Naive thymus-derived CD4-positive, alpha-beta T cell (primary cell): ENCODE results near the gene JPH3. TPM values are rescaled to one million over a fixed set of nuclear protein-coding genes. Genes with fewer than 3 reads are reported as not detected.
A peak's percentile ranks its signal among the peaks of the same experiment; 100 is the strongest.

Source experiments
- ATAC-seq: fragments of 150-1000 bp; cut with Tn5 transposase; 2 replicates; pipeline ENCODE4 v1.10.0; 2021; ENCODE audit warnings: mild to moderate bottlenecking, moderate library complexity
- CTCF ChIA-PET: fragments of 350-600 bp; sonication (Branson Sonifier 250); formaldehyde crosslinking; loops from one replicate; lab custom pipeline; 2021; ENCODE audit warnings: antibody characterized with exemption; lab: Charles Lee
- POLR2A ChIA-PET: fragments of 350-600 bp; sonication (Branson Sonifier 250); formaldehyde crosslinking; loops from one replicate; lab custom pipeline; 2021; ENCODE audit warnings: antibody characterized with exemption, inconsistent platforms; lab: Charles Lee
- DNase-seq, 9 donors: peaks; one replicate each; pipeline versions ENCODE4 v3.0.0 to v3.0.0-alpha.2; 2020 to 2022; ENCODE audit warnings: mixed read lengths in 1 of 9
- H3K27ac ChIP-seq: one replicate; pipeline ENCODE4 v1.7.0; 2013; ENCODE audit warnings: mild to moderate bottlenecking, low read depth, low read length, moderate library complexity
- H3K27me3 ChIP-seq, 2 donors: one replicate each; pipeline ENCODE4 v1.7.0; 2013; ENCODE audit warnings: low read length in 2 of 2, mild to moderate bottlenecking in 2 of 2, moderate library complexity in 2 of 2; ENCODE audit not compliant: control insufficient read depth in 2 of 2, insufficient read depth in 2 of 2
- H3K36me3 ChIP-seq, 3 experiments: 1 replicate in 2 of 3; 2 replicates in 1 of 3; pipeline ENCODE4 v1.7.0; 2013; ENCODE audit warnings: low read length in 3 of 3, mild to moderate bottlenecking in 3 of 3, moderate library complexity in 1 of 3; ENCODE audit not compliant: insufficient read depth in 3 of 3, control insufficient read depth in 2 of 3
- H3K4me1 ChIP-seq, 2 donors: one replicate each; pipeline ENCODE4 v1.7.0; 2013; ENCODE audit warnings: low read length in 2 of 2, mild to moderate bottlenecking in 2 of 2, moderate library complexity in 1 of 2; ENCODE audit not compliant: control insufficient read depth in 2 of 2, insufficient read depth in 2 of 2
- H3K4me3 ChIP-seq: 2 replicates; pipeline ENCODE4 v1.7.0; 2013; ENCODE audit warnings: mild to moderate bottlenecking, low read length
- H3K9me3 ChIP-seq, 3 experiments: 1 replicate in 2 of 3; 2 replicates in 1 of 3; pipeline ENCODE4 v1.7.0; 2013; ENCODE audit warnings: low read length in 3 of 3; ENCODE audit not compliant: control insufficient read depth in 2 of 3
- H3K27ac Mint-ChIP-seq, 9 donors: one replicate each; pipeline ENCODE4 v1.8.0; 2020 to 2022; ENCODE audit warnings: mixed read lengths in 9 of 9, mild to moderate bottlenecking in 8 of 9, moderate library complexity in 5 of 9, inconsistent platforms in 2 of 9
- H3K27me3 Mint-ChIP-seq, 5 donors: one replicate each; pipeline ENCODE4 v1.8.0; 2021 to 2022; ENCODE audit warnings: mixed read lengths in 5 of 5, mild to moderate bottlenecking in 1 of 5
- H3K36me3 Mint-ChIP-seq, 5 donors: one replicate each; pipeline ENCODE4 v1.8.0; 2020 to 2022; ENCODE audit warnings: mixed read lengths in 5 of 5, mild to moderate bottlenecking in 3 of 5, inconsistent platforms in 1 of 5
- H3K4me1 Mint-ChIP-seq, 7 donors: one replicate each; pipeline ENCODE4 v1.8.0; 2020 to 2022; ENCODE audit warnings: mixed read lengths in 7 of 7, mild to moderate bottlenecking in 3 of 7, inconsistent platforms in 1 of 7
- H3K4me3 Mint-ChIP-seq, 10 donors: one replicate each; pipeline ENCODE4 v1.8.0; 2020 to 2022; ENCODE audit warnings: mild to moderate bottlenecking in 10 of 10, mixed read lengths in 10 of 10, moderate library complexity in 6 of 10, inconsistent platforms in 2 of 10
- H3K9me3 Mint-ChIP-seq, 11 donors: one replicate each; pipeline ENCODE4 v1.8.0; 2020 to 2022; ENCODE audit warnings: mixed read lengths in 11 of 11, mild to moderate bottlenecking in 4 of 11, inconsistent platforms in 1 of 11, moderate library complexity in 1 of 11
- intact Hi-C, 2 donors: fragments of 100-400 bp; cut with micrococcal nuclease; formaldehyde crosslinking; loops; one replicate each; pipeline ENCODE4 v1.15.1; 2023
- polyA plus RNA-seq, 2 donors: library from polyadenylated mRNA; unstranded; fragments of 300-500 nt; fragmentation: Illumina TruSeq; gene quantifications; one replicate each; pipeline ENCODE4 v1.2.3, GENCODE V29; 2021
- total RNA-seq, 6 experiments: library from RNA in 5 of 6; stranded (reverse) in 5 of 6; gene quantifications; 1 replicate in 5 of 6; 2 replicates in 1 of 6; pipeline ENCODE4 v1.2.3 and lab custom pipeline; 2021 to 2026

The JPH3 gene
- total and polyA plus RNA-seq, 7 experiments from 2014 or later, result not detected

GRCh38 chr16:87586201-87586782 lies 16.0 kb upstream of the JPH3 start:
- Histone ChIP-seq H3K36me3 (no peaks in the 10 kb centered on the region), H3K4me1 (no peaks in the 10 kb centered on the region), H3K27ac (no peak overlapping the region), H3K9me3 (no peaks in the 10 kb centered on the region), H3K4me3 (no peak overlapping the region), H3K27me3 (no peaks in the 10 kb centered on the region)
- ChIA-PET POLR2A (no interaction called here), CTCF (no interaction called here)
- peak overlapping the region in 1 of 9 donors; percentile 65 for H3K27ac Mint-ChIP-seq
- H3K9me3 Mint-ChIP-seq, result no peaks in the 10 kb centered on the region
- DNase-seq (no peak), ATAC-seq (no peak)
- intact Hi-C loops, result no loop called here
- H3K36me3 Mint-ChIP-seq, result no peaks in the 10 kb centered on the region
- H3K4me3 Mint-ChIP-seq, result no peak overlapping the region
- no peaks in the 10 kb centered on the region for H3K4me1 Mint-ChIP-seq
- H3K27me3 Mint-ChIP-seq, result peaks cover 17 to 63% (median 31%) of the 10 kb centered on the region in 5 donors

- Histone ChIP-seq H3K9me3 (no peaks in the 10 kb centered on the region), H3K27me3 (no peaks in the 10 kb centered on the region), H3K4me3 (no peak overlapping the region), H3K4me1 (no peaks in the 10 kb centered on the region), H3K36me3 (no peaks in the 10 kb centered on the region), H3K27ac (no peak overlapping the region)
- peaks cover 0 to 4% (median 0%) of the 10 kb centered on the region in 7 donors for H3K4me1 Mint-ChIP-seq
- peaks cover 17 to 69% (median 39%) of the 10 kb centered on the region in 5 donors for H3K27me3 Mint-ChIP-seq
- POLR2A ChIA-PET, result no interaction called here
- ATAC-seq (no peak), DNase-seq (no peak)
- no peaks in the 10 kb centered on the region for H3K9me3 Mint-ChIP-seq
- CTCF ChIA-PET, result interaction anchor here (0.8 kb wide), 1 partner anchor 49 kb away, joined by 5 read pairs; no protein-coding TSS in a partner anchor
- H3K27ac Mint-ChIP-seq, result no peak overlapping the region
- H3K4me3 Mint-ChIP-seq, result no peak overlapping the region
- no peaks in the 10 kb centered on the region for H3K36me3 Mint-ChIP-seq
- intact Hi-C loops, result loop anchor here in 1 of 2 donors (1.0 kb wide), 1 partner anchor 48 kb away; no protein-coding TSS in a partner anchor
Measured at GRCh38 chr16:87587636-87588035, 14.7 kb upstream of the JPH3 start.

GRCh38 chr16:87592018-87592712 lies 10.1 kb upstream of the JPH3 start:
- Histone ChIP-seq H3K27me3 (no peaks in the 10 kb centered on the region), H3K4me1 (no peaks in the 10 kb centered on the region), H3K36me3 (no peaks in the 10 kb centered on the region), H3K9me3 (no peaks in the 10 kb centered on the region), H3K4me3 (no peak overlapping the region), H3K27ac (no peak overlapping the region)
- peaks cover 5 to 61% (median 31%) of the 10 kb centered on the region in 5 donors for H3K27me3 Mint-ChIP-seq
- H3K4me1 Mint-ChIP-seq, result peaks cover 0 to 4% (median 0%) of the 10 kb centered on the region in 7 donors
- DNase-seq, result no peak
- POLR2A ChIA-PET, result no interaction called here
- CTCF ChIA-PET, result no interaction called here
- no peak for ATAC-seq
- H3K4me3 Mint-ChIP-seq, result no peak overlapping the region
- intact Hi-C loops, result no loop called here
- peak overlapping the region in 1 of 9 donors; percentile 41 for H3K27ac Mint-ChIP-seq
- peaks cover 0 to 3% (median 0%) of the 10 kb centered on the region in 11 donors for H3K9me3 Mint-ChIP-seq
- H3K36me3 Mint-ChIP-seq, result no peaks in the 10 kb centered on the region

- H3K36me3 Mint-ChIP-seq, result no peaks in the 10 kb centered on the region
- H3K9me3 Mint-ChIP-seq, result peaks cover 0 to 3% (median 0%) of the 10 kb centered on the region in 11 donors
- H3K4me1 ChIP-seq, result no peaks in the 10 kb centered on the region
- DNase-seq (no peak), ATAC-seq (no peak)
- H3K4me1 Mint-ChIP-seq, result peaks cover 0 to 4% (median 0%) of the 10 kb centered on the region in 7 donors
- no peak overlapping the region for H3K4me3 ChIP-seq
- no peaks in the 10 kb centered on the region for H3K27me3 ChIP-seq
- H3K4me3 Mint-ChIP-seq, result no peak overlapping the region
- H3K27me3 Mint-ChIP-seq, result peaks cover 7 to 52% (median 31%) of the 10 kb centered on the region in 5 donors
- H3K9me3 ChIP-seq, result no peaks in the 10 kb centered on the region
- intact Hi-C loops, result no loop called here
- no peak overlapping the region for H3K27ac ChIP-seq
- POLR2A ChIA-PET, result no interaction called here
- H3K36me3 ChIP-seq, result no peaks in the 10 kb centered on the region
- no peak overlapping the region for H3K27ac Mint-ChIP-seq
- CTCF ChIA-PET, result no interaction called here
Measured at GRCh38 chr16:87593710-87594258, 8.5 kb upstream of the JPH3 start.

- peaks cover 20 to 55% (median 27%) of the 10 kb centered on the region in 5 donors for H3K27me3 Mint-ChIP-seq
- H3K27ac Mint-ChIP-seq, result no peak overlapping the region
- peaks cover 0 to 7% (median 0%) of the 10 kb centered on the region in 7 donors for H3K4me1 Mint-ChIP-seq
- peaks cover 0 to 4% (median 0%) of the 10 kb centered on the region in 5 donors for H3K36me3 Mint-ChIP-seq
- ATAC-seq, result no peak
- H3K9me3 Mint-ChIP-seq, result peaks cover 0 to 8% (median 3%) of the 10 kb centered on the region in 11 donors
- H3K36me3 ChIP-seq, result no peaks in the 10 kb centered on the region
- H3K4me3 ChIP-seq, result no peak overlapping the region
- ChIA-PET CTCF (no interaction called here), POLR2A (no interaction called here)
- intact Hi-C loops, result no loop called here
- H3K4me3 Mint-ChIP-seq, result no peak overlapping the region
- DNase-seq, result no peak
- no peaks in the 10 kb centered on the region for H3K27me3 ChIP-seq
- H3K9me3 ChIP-seq, result no peaks in the 10 kb centered on the region
- H3K4me1 ChIP-seq, result no peaks in the 10 kb centered on the region
- no peak overlapping the region for H3K27ac ChIP-seq
Measured at GRCh38 chr16:87595712-87596111, 6.6 kb upstream of the JPH3 start.

- Mint-ChIP-seq H3K4me3 (no peak overlapping the region), H3K27me3 (peaks cover 18 to 48% (median 28%) of the 10 kb centered on the region in 5 donors), H3K36me3 (peaks cover 0 to 4% (median 0%) of the 10 kb centered on the region in 5 donors), H3K9me3 (peaks cover 0 to 8% (median 3%) of the 10 kb centered on the region in 11 donors), H3K4me1 (peaks cover 0 to 12% (median 0%) of the 10 kb centered on the region in 7 donors), H3K27ac (no peak overlapping the region)
- CTCF ChIA-PET, result no interaction called here
- Histone ChIP-seq H3K27ac (no peak overlapping the region), H3K27me3 (no peaks in the 10 kb centered on the region), H3K4me1 (no peaks in the 10 kb centered on the region), H3K4me3 (no peak overlapping the region), H3K36me3 (no peaks in the 10 kb centered on the region), H3K9me3 (no peaks in the 10 kb centered on the region)
- intact Hi-C loops, result no loop called here
- ATAC-seq, result no peak
- DNase-seq, result no peak
- POLR2A ChIA-PET, result no interaction called here
Measured at GRCh38 chr16:87597324-87597830, 4.9 kb upstream of the JPH3 start.
